ENCODE measurements around the gene NOXO1. TPM values are rescaled to one million over a fixed set of nuclear protein-coding genes. Genes with fewer than 3 reads are reported as not detected.

The NOXO1 gene
- total RNA-seq, 2 experiments from 2014 or later, result 0.26 TPM; not detected in 1

DNA sequence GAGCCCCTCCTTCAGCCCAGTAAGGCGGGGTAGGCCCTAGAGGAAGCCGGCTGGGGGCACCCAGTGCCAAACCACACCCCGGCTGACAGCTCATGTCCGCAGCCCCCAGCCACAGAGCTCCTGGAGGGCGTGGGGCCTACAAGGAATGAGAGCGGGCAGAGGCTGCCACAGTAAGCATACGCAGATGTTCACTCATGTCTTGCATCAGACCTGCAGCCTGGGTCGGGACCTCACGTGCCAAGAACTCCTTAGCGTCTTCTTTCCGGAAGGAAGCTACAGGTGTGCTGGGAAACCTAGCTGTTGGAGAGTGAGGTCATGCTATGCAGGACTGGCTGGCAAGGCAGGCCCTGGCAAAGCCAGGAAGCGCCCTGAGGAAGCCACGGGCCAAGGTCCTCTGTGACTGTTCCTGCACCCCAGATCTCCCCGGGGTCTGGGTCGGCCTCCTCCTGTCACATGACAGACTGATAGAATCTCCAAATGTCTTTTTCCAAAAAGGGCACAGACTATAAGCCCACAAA lies 26.8 kb upstream of the NOXO1 start:
- Mint-ChIP-seq H3K4me1 (peaks cover 45% of the 10 kb centered on the region), H3K36me3 (peaks cover 3% of the 10 kb centered on the region), H3K27ac (peak overlapping the region; percentile 84), H3K4me3 (peak overlapping the region; percentile 79), H3K9me3 (ENCODE audit: low read depth) (no peaks in the 10 kb centered on the region), H3K27me3 (no peaks in the 10 kb centered on the region)
- ATAC-seq (no peak), DNase-seq (peak; percentile 57)
- CTCF ChIA-PET, result interaction anchor here (0.7 to 2.3 kb wide), 7 partner anchors 9 to 133 kb away, joined by 3 to 17 read pairs (median 4); no protein-coding TSS in a partner anchor

DNA sequence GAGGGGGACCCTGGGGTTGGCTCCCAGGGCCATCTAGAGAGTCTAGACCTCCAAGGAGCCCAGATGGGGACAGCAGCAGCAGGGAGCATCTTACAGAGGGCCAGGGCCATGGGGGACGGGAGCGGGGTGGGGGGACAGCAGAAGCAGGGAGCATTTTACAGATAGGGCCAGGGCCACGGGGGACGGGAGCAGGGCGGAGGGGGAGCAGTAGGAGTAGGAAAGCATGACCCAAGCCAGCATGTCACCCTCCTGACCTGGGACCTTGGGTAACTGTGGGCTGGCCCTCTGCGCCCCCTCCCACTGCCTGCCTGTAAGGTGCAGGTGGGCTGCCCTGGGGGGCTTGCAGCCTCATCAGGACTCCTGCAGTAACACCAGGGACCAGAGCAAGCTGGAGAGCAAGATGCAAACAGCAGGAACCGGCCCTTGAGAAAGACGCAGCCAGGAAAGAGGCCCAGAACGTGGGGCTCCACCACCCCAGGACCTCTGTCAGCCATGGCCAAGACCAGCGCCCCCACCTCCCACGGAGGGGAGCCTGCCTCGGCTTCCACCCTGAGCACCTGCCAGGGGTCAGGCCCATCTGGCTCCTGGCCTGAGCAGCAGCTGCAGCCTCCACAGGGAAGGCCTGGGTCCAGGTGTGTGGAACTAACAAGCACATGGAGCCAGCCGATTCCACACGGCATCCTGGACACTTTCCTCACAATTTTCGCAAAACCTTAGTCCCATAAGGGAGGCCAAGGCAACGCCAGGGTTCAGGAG lies 26.0 kb upstream of the NOXO1 start:
- Mint-ChIP-seq H3K27me3 (no peaks in the 10 kb centered on the region), H3K4me3 (peak overlapping the region; percentile 79)

DNA sequence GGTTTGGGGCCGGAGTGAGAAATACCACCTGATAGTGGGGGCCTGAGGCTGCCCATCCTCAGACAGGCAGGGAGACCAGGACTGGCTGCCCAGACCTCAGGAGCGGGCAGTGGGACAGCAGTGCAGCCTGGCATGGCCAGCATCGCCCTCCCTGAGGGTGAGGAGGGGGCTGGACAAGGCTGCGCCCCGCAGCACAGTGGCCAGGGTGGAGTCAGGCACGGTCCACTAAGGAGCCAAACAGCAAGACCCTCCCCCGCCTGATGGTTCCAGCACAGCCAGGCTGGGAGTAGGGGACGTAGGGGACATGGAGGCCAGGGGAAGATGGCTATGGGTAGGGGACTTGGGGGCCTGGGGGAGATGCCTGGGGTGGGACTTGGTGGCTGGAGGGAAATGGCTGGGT lies 25.0 kb upstream of the NOXO1 start:
- no peak for DNase-seq
- CTCF ChIA-PET, result interaction anchor here (1.7 kb wide), 1 partner anchor 42 kb away, joined by 3 read pairs; the partner anchor contains the start of gene RPS2
- no peak for ATAC-seq
- H3K27me3 Mint-ChIP-seq, result no peaks in the 10 kb centered on the region
- H3K36me3 Mint-ChIP-seq, result peaks cover 7% of the 10 kb centered on the region
- H3K9me3 Mint-ChIP-seq (ENCODE audit: low read depth), result no peaks in the 10 kb centered on the region
- H3K4me3 Mint-ChIP-seq, result no peak overlapping the region
- H3K4me1 Mint-ChIP-seq, result peaks cover 45% of the 10 kb centered on the region
- H3K27ac Mint-ChIP-seq, result no peak overlapping the region

More for the DNA sequence above, 26.0 kb upstream of the NOXO1 start:
- ATAC-seq (no peak), DNase-seq (no peak)
- CTCF ChIA-PET, result interaction anchor here (0.7 to 2.3 kb wide), 6 partner anchors 9 to 134 kb away, joined by 3 to 17 read pairs (median 4); no protein-coding TSS in a partner anchor
- H3K4me1 Mint-ChIP-seq, result peaks cover 45% of the 10 kb centered on the region
- no peaks in the 10 kb centered on the region for H3K9me3 Mint-ChIP-seq (ENCODE audit: low read depth)
- peaks cover 5% of the 10 kb centered on the region for H3K36me3 Mint-ChIP-seq
- peak overlapping the region; percentile 84 for H3K27ac Mint-ChIP-seq

DNA sequence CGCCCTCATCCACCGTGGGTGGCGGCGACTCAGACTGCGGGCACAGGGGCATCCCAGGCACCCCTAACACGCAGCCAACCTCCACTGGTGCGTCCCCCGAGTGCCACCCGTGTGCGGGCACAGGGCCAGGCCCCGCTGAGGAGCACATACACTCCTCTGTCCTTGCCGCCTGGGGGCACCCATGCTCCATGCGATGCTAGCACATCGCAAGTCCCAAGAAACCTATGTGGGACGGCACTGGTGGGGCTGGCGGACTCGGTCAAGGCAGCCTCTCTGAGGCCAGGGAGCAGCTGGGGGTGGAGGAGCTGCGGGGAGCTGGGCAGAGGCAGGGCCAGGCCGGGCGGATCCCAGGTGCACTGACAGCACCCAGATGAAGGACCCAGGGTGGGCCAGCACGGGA lies 24.4 kb upstream of the NOXO1 start:
- H3K4me3 Mint-ChIP-seq, result no peak overlapping the region
- peaks cover 45% of the 10 kb centered on the region for H3K4me1 Mint-ChIP-seq

DNA sequence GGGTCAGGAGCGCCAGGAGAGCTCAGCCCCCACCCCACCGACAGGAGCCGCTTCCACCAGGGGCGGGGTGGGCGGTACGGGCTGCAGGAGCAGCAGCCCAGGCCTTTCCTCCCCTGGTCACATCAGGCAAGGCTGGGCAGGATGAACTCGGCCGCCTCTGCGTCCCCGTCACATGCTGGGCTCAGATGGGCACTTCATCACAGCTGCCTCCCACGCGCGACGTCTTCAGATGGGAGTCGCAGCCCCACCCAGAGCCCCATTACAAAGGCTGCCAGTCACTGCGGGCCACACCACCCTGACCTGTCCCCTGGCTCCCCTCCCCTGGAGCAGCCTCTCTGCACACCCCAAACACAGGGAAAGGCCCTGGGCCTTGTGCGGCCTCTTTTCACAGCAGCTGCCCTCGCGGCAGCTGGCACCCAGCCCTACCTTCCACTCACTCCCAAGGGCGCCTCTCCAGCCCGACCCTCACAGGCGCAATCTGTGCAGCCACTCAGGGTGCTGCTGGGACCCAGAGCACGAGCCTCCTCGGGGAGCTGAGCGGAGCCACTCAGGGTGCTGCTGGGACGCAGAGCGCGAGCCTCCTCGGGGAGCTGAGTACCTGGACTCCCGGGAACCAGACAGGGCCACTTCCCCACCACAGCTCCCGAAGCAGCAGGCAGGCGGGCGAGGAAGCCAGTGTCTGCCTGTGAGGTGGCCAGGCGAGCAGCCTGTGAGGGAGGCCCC lies 23.7 kb upstream of the NOXO1 start:
- H3K27me3 Mint-ChIP-seq, result no peaks in the 10 kb centered on the region
- H3K4me3 Mint-ChIP-seq, result no peak overlapping the region
- H3K36me3 Mint-ChIP-seq, result peaks cover 9% of the 10 kb centered on the region
- DNase-seq, result no peak
- H3K4me1 Mint-ChIP-seq, result peaks cover 39% of the 10 kb centered on the region
- no peaks in the 10 kb centered on the region for H3K9me3 Mint-ChIP-seq (ENCODE audit: low read depth)
- H3K27ac Mint-ChIP-seq, result peak overlapping the region; percentile 28
- CTCF ChIA-PET, result interaction anchor here (1.2 to 3.6 kb wide), 13 partner anchors 10 to 148 kb away, joined by 3 to 42 read pairs (median 7); partner anchors contain the start of genes GFER, NOXO1, NTHL1 and RPS2
- no peak for ATAC-seq

More for the DNA sequence above, 24.4 kb upstream of the NOXO1 start:
- H3K36me3 Mint-ChIP-seq, result peaks cover 9% of the 10 kb centered on the region
- CTCF ChIA-PET, result interaction anchor here (1.2 to 3.6 kb wide), 5 partner anchors 11 to 147 kb away, joined by 3 to 42 read pairs (median 30); partner anchors contain the start of genes RPS2 and TRAF7
- H3K9me3 Mint-ChIP-seq (ENCODE audit: low read depth), result no peaks in the 10 kb centered on the region
- no peak for DNase-seq
- no peak overlapping the region for H3K27ac Mint-ChIP-seq
- H3K27me3 Mint-ChIP-seq, result no peaks in the 10 kb centered on the region
- no peak for ATAC-seq

DNA sequence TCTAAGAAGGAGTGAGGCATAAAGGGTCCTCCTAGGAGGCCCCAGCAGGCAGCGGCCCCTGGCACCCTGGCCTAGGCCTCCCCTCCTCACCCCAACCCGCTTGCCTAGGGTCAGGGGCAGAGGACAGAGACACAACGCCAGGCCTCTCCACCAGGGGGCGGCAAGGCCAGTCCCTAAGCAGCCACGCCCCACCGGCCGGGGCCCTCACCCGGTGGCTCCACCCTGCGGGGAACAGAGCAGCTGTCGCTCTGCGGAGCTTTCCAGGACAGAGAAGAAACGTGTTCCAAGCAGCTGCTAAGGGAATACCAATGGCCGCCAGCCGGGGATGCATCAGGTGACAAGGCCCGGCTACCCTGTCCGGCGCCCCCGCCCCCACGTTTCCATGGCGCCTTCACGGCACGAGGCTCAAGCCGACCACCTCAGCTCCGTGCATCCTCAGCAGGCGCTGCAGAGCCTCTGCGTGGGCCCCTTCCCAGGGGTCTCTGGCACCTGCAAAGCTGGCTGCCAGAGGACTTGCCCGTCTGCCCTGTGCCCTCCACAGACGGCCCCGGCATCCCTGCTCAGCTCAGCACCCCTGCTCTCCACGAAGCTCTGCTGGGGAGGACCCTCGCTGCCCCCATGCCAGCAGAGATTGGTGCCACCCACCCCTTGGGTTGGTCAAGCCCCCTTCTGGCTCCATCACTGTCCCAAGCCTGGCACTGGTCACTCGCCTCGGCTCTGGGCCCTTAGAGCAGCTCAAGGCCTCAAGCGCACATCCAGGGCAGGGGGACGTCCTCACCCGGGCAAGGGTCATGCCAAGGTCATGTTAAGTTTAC lies 22.8 kb upstream of the NOXO1 start:
- Mint-ChIP-seq H3K4me1 (peaks cover 39% of the 10 kb centered on the region), H3K9me3 (ENCODE audit: low read depth) (no peaks in the 10 kb centered on the region), H3K27me3 (no peaks in the 10 kb centered on the region), H3K36me3 (peaks cover 9% of the 10 kb centered on the region), H3K27ac (no peak overlapping the region), H3K4me3 (no peak overlapping the region)
- CTCF ChIA-PET, result interaction anchor here (0.6 to 3.6 kb wide), 30 partner anchors 8 to 318 kb away, joined by 3 to 42 read pairs (median 6); partner anchors contain the start of genes ECI1, GFER, MLST8 and NDUFB10
- DNase-seq, result peak; percentile 92
- peak; percentile 92 for ATAC-seq

DNA sequence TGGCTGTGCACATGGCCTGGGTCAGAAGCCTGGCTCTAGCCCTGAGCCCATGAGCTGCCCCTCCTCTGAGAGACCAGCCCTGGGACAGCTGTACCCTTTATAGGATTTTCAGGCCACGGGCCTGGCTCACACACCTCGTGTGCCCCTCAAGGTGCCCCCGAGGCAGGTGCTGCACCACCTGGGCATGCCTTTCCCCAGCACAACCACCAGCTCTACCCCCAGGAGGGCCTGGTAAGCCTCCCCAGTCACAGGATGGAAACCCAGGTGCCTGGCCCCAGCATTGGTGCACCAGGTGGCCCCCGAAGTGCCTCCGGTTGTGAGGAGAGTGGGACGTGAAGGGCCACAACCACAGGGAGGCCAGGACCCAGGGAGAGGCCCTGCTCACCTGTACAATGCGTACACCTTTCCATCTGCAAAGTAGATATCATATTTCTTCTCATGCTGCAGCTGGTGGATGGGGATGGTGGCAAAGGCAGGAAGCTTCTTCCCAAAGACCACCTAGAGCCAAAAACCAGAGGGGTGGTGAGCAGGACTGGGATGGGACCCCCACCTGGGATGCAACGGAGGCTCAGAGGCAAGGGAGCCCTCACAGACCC lies 22.1 kb upstream of the NOXO1 start:
- no peak for DNase-seq
- Mint-ChIP-seq H3K27me3 (no peaks in the 10 kb centered on the region), H3K36me3 (peaks cover 9% of the 10 kb centered on the region), H3K4me1 (peaks cover 34% of the 10 kb centered on the region), H3K27ac (no peak overlapping the region), H3K4me3 (no peak overlapping the region), H3K9me3 (ENCODE audit: low read depth) (no peaks in the 10 kb centered on the region)
- no peak for ATAC-seq
- CTCF ChIA-PET, result interaction anchor here (0.6 to 3.6 kb wide), 24 partner anchors 9 to 318 kb away, joined by 3 to 42 read pairs (median 6); partner anchors contain the start of genes GFER, MAPK8IP3, MLST8 and NDUFB10

DNA sequence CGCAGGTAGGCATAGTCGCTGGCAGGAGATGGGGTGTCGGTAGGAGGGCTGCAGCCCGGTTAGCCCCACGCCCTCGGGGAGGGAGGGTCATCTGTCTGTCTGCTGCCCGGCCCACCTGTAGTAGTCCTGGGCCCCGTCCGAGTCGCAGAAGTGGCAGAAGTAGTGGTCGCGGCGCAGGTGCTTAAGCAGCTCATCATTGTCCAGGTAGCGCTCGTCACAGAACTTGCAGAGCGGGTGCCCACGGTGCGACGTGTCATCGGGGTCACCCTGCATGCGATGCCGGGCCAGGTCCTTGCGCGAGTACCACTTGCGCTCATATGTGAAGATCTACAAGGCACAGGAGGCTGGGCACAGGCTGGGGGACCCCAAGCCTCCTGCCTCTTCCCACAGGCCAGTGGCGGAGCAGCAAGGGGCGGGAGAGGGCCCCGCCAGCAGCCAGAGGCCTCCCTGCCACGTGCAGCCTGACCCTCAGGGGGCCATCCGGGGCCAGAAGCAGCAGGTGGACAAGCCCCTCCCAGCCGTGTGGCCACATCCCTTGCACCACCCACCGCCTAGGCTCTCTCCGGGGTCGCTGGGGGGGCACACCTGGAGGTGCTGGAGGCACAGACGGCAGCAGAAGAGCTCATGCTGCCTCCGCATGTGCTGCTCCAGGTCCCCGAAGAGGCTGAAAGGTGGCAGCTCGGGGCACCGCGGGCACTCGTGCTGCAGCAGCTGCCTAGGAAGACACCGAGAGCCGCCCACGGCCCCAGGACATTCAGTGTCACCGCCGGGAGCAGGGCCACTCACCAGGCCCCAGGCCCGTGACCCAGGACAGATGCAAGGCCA lies 21.3 kb upstream of the NOXO1 start:
- Mint-ChIP-seq H3K9me3 (ENCODE audit: low read depth) (no peaks in the 10 kb centered on the region), H3K27ac (no peak overlapping the region), H3K4me3 (no peak overlapping the region), H3K4me1 (peaks cover 26% of the 10 kb centered on the region), H3K36me3 (peaks cover 12% of the 10 kb centered on the region), H3K27me3 (no peaks in the 10 kb centered on the region)
- CTCF ChIA-PET, result interaction anchor here (0.6 to 3.6 kb wide), 17 partner anchors 8 to 297 kb away, joined by 3 to 42 read pairs (median 6); partner anchors contain the start of genes GFER, MAPK8IP3, MLST8 and NDUFB10
- ATAC-seq (no peak), DNase-seq (no peak)

DNA sequence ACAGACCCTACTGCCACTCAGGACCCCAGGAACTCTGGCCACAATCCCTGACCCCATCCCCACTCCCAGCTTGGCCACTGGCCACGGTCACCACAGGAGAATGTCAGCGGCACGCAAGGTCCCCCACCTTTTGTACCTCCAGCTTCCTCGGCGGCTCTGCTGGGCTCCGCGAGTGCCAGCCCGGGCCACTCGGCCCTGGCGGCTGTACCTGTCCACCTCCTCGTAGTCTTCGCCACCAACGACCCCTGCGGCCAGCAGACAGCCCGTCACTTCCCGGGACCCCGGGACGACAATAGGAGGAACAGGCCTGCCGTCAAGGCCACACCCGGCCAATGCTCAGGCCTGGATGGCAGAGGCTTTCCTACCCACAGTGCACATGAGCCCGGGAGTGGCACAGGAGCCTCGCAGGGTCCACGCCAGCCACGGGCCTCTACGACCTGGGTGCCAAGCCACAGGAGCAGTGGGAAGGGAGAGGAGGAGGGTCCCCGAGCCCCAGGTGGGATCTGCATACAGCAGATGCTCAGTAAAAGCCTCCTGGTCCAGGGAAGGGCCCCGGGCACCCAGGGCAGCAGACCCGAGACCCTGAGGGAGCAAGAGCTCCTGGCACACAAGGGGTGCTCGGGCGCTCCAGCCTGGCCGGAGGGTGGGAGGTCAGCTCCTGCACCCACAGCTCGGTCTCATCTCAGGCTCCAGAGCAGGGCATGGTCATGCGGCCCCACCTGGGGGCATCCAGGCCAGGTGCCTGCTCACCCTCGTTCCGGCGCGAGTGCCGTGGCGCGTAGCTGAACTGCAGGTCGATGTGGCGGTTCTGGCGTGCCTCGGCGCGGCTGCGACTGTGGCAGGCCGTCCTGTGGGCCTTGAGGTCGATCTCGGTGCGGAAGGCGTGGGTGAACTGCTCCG lies 20.4 kb upstream of the NOXO1 start:
- Mint-ChIP-seq H3K4me3 (no peak overlapping the region), H3K36me3 (peaks cover 15% of the 10 kb centered on the region), H3K4me1 (peaks cover 19% of the 10 kb centered on the region), H3K27ac (no peak overlapping the region), H3K27me3 (no peaks in the 10 kb centered on the region), H3K9me3 (ENCODE audit: low read depth) (no peaks in the 10 kb centered on the region)
- no peak for ATAC-seq
- DNase-seq, result no peak
- CTCF ChIA-PET, result interaction anchor here (0.5 to 3.6 kb wide), 5 partner anchors 7 to 153 kb away, joined by 3 to 42 read pairs (median 3); partner anchors contain the start of gene GFER

DNA sequence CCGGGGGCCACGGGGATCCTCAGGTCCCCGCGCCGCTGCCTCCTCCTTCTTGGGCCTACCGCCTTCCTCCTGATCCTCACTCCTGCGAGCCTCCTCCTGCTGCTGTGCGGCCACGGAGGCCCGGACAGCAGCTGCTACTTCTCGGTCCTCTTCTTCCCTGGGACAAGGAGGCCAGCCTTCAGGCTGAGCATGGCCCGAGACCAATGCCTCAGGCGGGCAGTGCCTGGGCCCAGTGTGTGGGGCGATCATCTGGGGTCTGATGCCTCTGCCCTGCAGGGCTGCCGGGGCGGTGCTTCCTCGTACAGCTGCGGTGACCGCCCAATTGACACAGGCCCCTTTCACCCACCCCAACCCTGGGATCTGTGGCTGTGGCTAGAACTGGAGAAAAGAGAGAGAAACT lies 19.8 kb upstream of the NOXO1 start:
- Mint-ChIP-seq H3K9me3 (ENCODE audit: low read depth) (no peaks in the 10 kb centered on the region), H3K27ac (no peak overlapping the region), H3K36me3 (peaks cover 17% of the 10 kb centered on the region), H3K27me3 (no peaks in the 10 kb centered on the region), H3K4me3 (no peak overlapping the region), H3K4me1 (peaks cover 19% of the 10 kb centered on the region)
- ATAC-seq (no peak), DNase-seq (no peak)
- CTCF ChIA-PET, result interaction anchor here (0.5 to 1.5 kb wide), 2 partner anchors 140 to 141 kb away, joined by 3 to 5 read pairs; no protein-coding TSS in a partner anchor

Data from activated CD8-positive, alpha-beta memory T cell treated with anti-CD3 and anti-CD28 coated beads, Interleukin-2, amount 10 ng/mL, durations not matched to agents 7 days and 5 days (primary cell).